IMR-90 (cell line): Measurements from ENCODE around the gene EDEM1. TPM values are rescaled to one million over a fixed set of nuclear protein-coding genes. Genes with fewer than 3 reads are reported as not detected.
A peak's percentile ranks its signal among the peaks of the same experiment; 100 is the strongest.

Source experiments
- ATAC-seq: fragments of 200-7000 bp; cut with Tn5 transposase; 2 replicates; pipeline ENCODE4 v1.9.1; 2020; ENCODE audit warnings: low read depth, mild to moderate bottlenecking, moderate library complexity
- BruUV-seq: library from RNA; stranded (reverse); fragments of 400-500 nt; replicated peaks from 2 replicates; lab custom pipeline; 2021; lab: Mats Ljungman, UMichigan
- CTCF ChIA-PET: fragments of 300-600 bp; formaldehyde crosslinking; extraction: SDS; loops from one replicate; lab custom pipeline; 2021; ENCODE audit warnings: antibody characterized with exemption; lab: Yijun Ruan, JAX
- POLR2A ChIA-PET: fragments of 300-600 bp; sonication (Branson Sonifier 250); formaldehyde crosslinking; loops from one replicate; lab custom pipeline; 2022; ENCODE audit warnings: antibody characterized with exemption; ENCODE audit not compliant: unreplicated experiment; lab: Charles Lee
- DNase-seq: peaks from one replicate; pipeline ENCODE4 v3.0.0; 2013
- H2AFZ ChIP-seq: replicated peaks from 2 replicates; pipeline ENCODE3; 2013; ENCODE audit warnings: low read length, mild to moderate bottlenecking; ENCODE audit not compliant: poor library complexity
- H2AK5ac ChIP-seq: 2 replicates; pipeline ENCODE4 v1.6.1; 2013; ENCODE audit warnings: low read depth, low read length, inconsistent platforms
- H2AK9ac ChIP-seq: replicated peaks from 2 replicates; pipeline ENCODE3; 2013; ENCODE audit warnings: mild to moderate bottlenecking, low read depth, low read length, moderate library complexity; ENCODE audit not compliant: poor library complexity
- H2BK120ac ChIP-seq: 2 replicates; pipeline ENCODE4 v1.6.1; 2013; ENCODE audit warnings: low read depth, low read length, inconsistent platforms
- H2BK15ac ChIP-seq: 3 replicates; pipeline ENCODE4 v1.6.1; 2013; ENCODE audit warnings: low read depth, low read length, inconsistent platforms
- H2BK20ac ChIP-seq: 2 replicates; pipeline ENCODE4 v1.6.1; 2013; ENCODE audit warnings: low read depth, mild to moderate bottlenecking, inconsistent platforms, low read length, moderate library complexity
- H2BK5ac ChIP-seq: 2 replicates; pipeline ENCODE4 v1.6.1; 2013; ENCODE audit warnings: mild to moderate bottlenecking, low read depth, low read length, inconsistent platforms; ENCODE audit not compliant: poor library complexity, severe bottlenecking
- H3K14ac ChIP-seq: replicated peaks from 2 replicates; pipeline ENCODE4 v1.6.1; 2013; ENCODE audit warnings: low read depth, low read length, inconsistent platforms
- H3K18ac ChIP-seq: 2 replicates; pipeline ENCODE4 v1.6.1; 2013; ENCODE audit warnings: low read depth, low read length, control low read depth
- H3K23ac ChIP-seq: 2 replicates; pipeline ENCODE4 v1.6.1; 2013; ENCODE audit warnings: low read depth, low read length, inconsistent platforms
- H3K27ac ChIP-seq: 2 replicates; pipeline ENCODE4 v1.5.1; 2013; ENCODE audit warnings: mild to moderate bottlenecking, control low read depth, low read length; ENCODE audit not compliant: insufficient read depth
- H3K27me3 ChIP-seq: 2 replicates; pipeline ENCODE4 v1.6.1; 2013; ENCODE audit warnings: low read length; ENCODE audit not compliant: control insufficient read depth, insufficient read depth
- H3K36me3 ChIP-seq: 2 replicates; pipeline ENCODE4 v1.6.1; 2013; ENCODE audit warnings: low read length, mixed read lengths; ENCODE audit not compliant: control insufficient read depth, insufficient read depth
- H3K4ac ChIP-seq: 2 replicates; pipeline ENCODE4 v1.6.1; 2013; ENCODE audit warnings: low read depth, low read length, inconsistent platforms
- H3K4me1 ChIP-seq: 2 replicates; pipeline ENCODE4 v1.6.1; 2013; ENCODE audit warnings: low read length, mixed read lengths; ENCODE audit not compliant: control insufficient read depth, insufficient read depth
- H3K4me2 ChIP-seq: 2 replicates; pipeline ENCODE4 v1.6.1; 2013; ENCODE audit warnings: low read depth, mild to moderate bottlenecking, control low read depth, low read length, moderate library complexity
- H3K4me3 ChIP-seq: 2 replicates; pipeline ENCODE4 v1.5.1; 2013; ENCODE audit warnings: low read depth, mild to moderate bottlenecking, control low read depth, low read length, moderate library complexity; ENCODE audit not compliant: insufficient read depth
- H3K56ac ChIP-seq: 2 replicates; pipeline ENCODE4 v1.6.1; 2013; ENCODE audit warnings: low read length, inconsistent platforms; ENCODE audit not compliant: insufficient read depth; ENCODE audit errors: extremely low read depth
- H3K79me1 ChIP-seq, 2 experiments: 2 replicates each; pipeline ENCODE4 v1.6.1; 2013; ENCODE audit warnings: low read length in 2 of 2, inconsistent platforms in 1 of 2, low read depth in 1 of 2
- H3K9ac ChIP-seq: 2 replicates; pipeline ENCODE4 v1.6.1; 2013; ENCODE audit warnings: low read depth, low read length, control low read depth
- H3K9me1 ChIP-seq: 2 replicates; pipeline ENCODE4 v1.6.1; 2013; ENCODE audit warnings: low read length, inconsistent platforms; ENCODE audit not compliant: insufficient read depth
- H3K9me3 ChIP-seq: 2 replicates; pipeline ENCODE4 v1.6.1; 2013; ENCODE audit warnings: low read length; ENCODE audit not compliant: control insufficient read depth, insufficient read depth
- H4K20me1 ChIP-seq: 2 replicates; pipeline ENCODE4 v1.6.1; 2013; ENCODE audit warnings: low read length, inconsistent platforms; ENCODE audit not compliant: insufficient read depth
- H4K5ac ChIP-seq: 2 replicates; pipeline ENCODE4 v1.6.1; 2013; ENCODE audit warnings: mild to moderate bottlenecking, low read depth, low read length, control low read depth
- H4K8ac ChIP-seq, 2 experiments: 2 replicates each; pipeline ENCODE4 v1.6.1; 2013; ENCODE audit warnings: low read depth in 2 of 2, low read length in 2 of 2, control low read depth in 1 of 2, inconsistent platforms in 1 of 2
- H4K91ac ChIP-seq: 2 replicates; pipeline ENCODE4 v1.6.1; 2013; ENCODE audit warnings: low read depth, low read length, inconsistent platforms; ENCODE audit not compliant: insufficient read depth
- BHLHE40 ChIP-seq: fragments of 150-350 bp; IDR thresholded peaks from 2 replicates; pipeline ENCODE4 v1.6.1; 2016; ENCODE audit warnings: mild to moderate bottlenecking, low read depth, low read length
- CEBPB ChIP-seq: IDR thresholded peaks from 2 replicates; pipeline ENCODE4 v1.6.1; 2012; ENCODE audit warnings: low read depth, low read length, improper control_type of control experiment
- CHD1 ChIP-seq: IDR thresholded peaks from 2 replicates; pipeline ENCODE4 v1.6.1; 2012; ENCODE audit warnings: low read depth, low read length, improper control_type of control experiment
- CTCF ChIP-seq: conservative IDR thresholded peaks from 2 replicates; pipeline ENCODE4 v1.5.1; 2012; ENCODE audit warnings: mild to moderate bottlenecking, low read depth, low read length, improper control_type of control experiment
- ELK1 ChIP-seq: fragments of 150-350 bp; IDR thresholded peaks from 2 replicates; pipeline ENCODE4 v1.6.1; 2016; ENCODE audit warnings: low read depth, mild to moderate bottlenecking, low read length, moderate library complexity, borderline replicate concordance
- FOS ChIP-seq: fragments of 150-350 bp; IDR thresholded peaks from 2 replicates; pipeline ENCODE4 v1.6.1; 2016; ENCODE audit warnings: low read depth, low read length
- MAFK ChIP-seq: IDR thresholded peaks from 2 replicates; pipeline ENCODE4 v1.6.1; 2012; ENCODE audit warnings: low read depth, low read length, improper control_type of control experiment
- MAZ ChIP-seq: IDR thresholded peaks from 2 replicates; pipeline ENCODE4 v1.6.1; 2012; ENCODE audit warnings: low read depth, mild to moderate bottlenecking, low read length, improper control_type of control experiment, moderate library complexity, borderline replicate concordance
- MXI1 ChIP-seq: IDR thresholded peaks from 2 replicates; pipeline ENCODE4 v1.6.1; 2012; ENCODE audit warnings: low read depth, mild to moderate bottlenecking, low read length, moderate library complexity, borderline replicate concordance
- NFE2L2 ChIP-seq: fragments of 150-350 bp; IDR thresholded peaks from 2 replicates; pipeline ENCODE4 v1.6.1; 2016; ENCODE audit warnings: low read depth, mild to moderate bottlenecking, low read length
- POLR2A ChIP-seq: IDR thresholded peaks from 2 replicates; pipeline ENCODE4 v1.6.1; 2012; ENCODE audit warnings: mild to moderate bottlenecking, low read depth, low read length
- RFX5 ChIP-seq: IDR thresholded peaks from 2 replicates; pipeline ENCODE4 v1.8.0; 2012; ENCODE audit warnings: low read depth, mild to moderate bottlenecking, low read length, moderate library complexity
- SMC3 ChIP-seq: fragments of 150-350 bp; IDR thresholded peaks from 2 replicates; pipeline ENCODE4 v1.6.1; 2016; ENCODE audit warnings: low read depth, mild to moderate bottlenecking, antibody characterized with exemption, low read length, moderate library complexity
- WGBS, 2 experiments: methylation state at CpG; one replicate each; pipeline versions ENCODE4 v1.1.5 to v1.1.7; 2013; ENCODE audit warnings: missing lambda C conversion rate in 2 of 2; ENCODE audit not compliant: insufficient read length in 1 of 2; ENCODE audit errors: extremely low coverage in 2 of 2; 5-methylcytosine and 5-hydroxymethylcytosine counted together
- dilution Hi-C: fragments of 300-500 bp; cut with HindIII; formaldehyde crosslinking; loops from one replicate; pipeline ENCODE4 v1.14.3; 2018; ENCODE audit warnings: low sequenced_read_pairs; ENCODE audit not compliant: unreplicated experiment
- in situ Hi-C: fragments of 300-500 bp; cut with MboI; formaldehyde crosslinking; loops from 3 replicates; pipeline ENCODE4 v1.14.3; 2019; ENCODE audit warnings: low sequenced_read_pairs, inconsistent platforms, mixed read lengths
- intact Hi-C: fragments of 100-400 bp; cut with micrococcal nuclease; formaldehyde crosslinking; loops from 2 replicates; pipeline ENCODE4 v1.10.0; 2022
- polyA plus RNA-seq, 3 experiments: library from polyadenylated mRNA; depleted of rRNA; stranded (reverse); fragments of >200 nt; gene quantifications; 2 replicates each; pipeline ENCODE4 v1.2.3, GENCODE V29; 2012; ENCODE audit warnings: low replicate concordance in 1 of 3
- total RNA-seq: library from RNA; depleted of rRNA; stranded (reverse); fragments of >200 nt; gene quantifications from 2 replicates; pipeline ENCODE4 v1.2.3, GENCODE V29; 2012
- TF ChIP-seq, protein P1 (sequence below): fragments of 150-350 bp; IDR thresholded peaks from 2 replicates; pipeline ENCODE4 v1.6.1; 2017; ENCODE audit warnings: mild to moderate bottlenecking, antibody characterized with exemption, low read length, low read depth

The EDEM1 gene
- total and polyA plus RNA-seq, 2 of the 4 experiments (the other 2 are of a cell fraction) = 23.5 to 27.0 TPM

GRCh38 chr3:5138214-5138981 is 49.1 kb upstream of the EDEM1 start:
- Histone ChIP-seq H2BK15ac (no peak overlapping the region), H3K4me2 (no peak overlapping the region), H3K14ac (no peak overlapping the region), H3K56ac (no peak overlapping the region), H3K4me1 (peaks cover 8% of the 10 kb centered on the region; the same call in 1 of the 2 replicates), H2AK5ac (no peak overlapping the region; the same call in 1 of the 2 replicates), H3K4ac (no peak overlapping the region), H3K18ac (no peak overlapping the region), H3K27ac (no peak overlapping the region), H2AK9ac (no peak overlapping the region), H3K9me3 (peaks cover under 1% of the 10 kb centered on the region; the same call in 1 of the 2 replicates), H2BK5ac (no peak overlapping the region), H3K36me3 (no peaks in the 10 kb centered on the region), H3K4me3 (no peak overlapping the region), H4K8ac (no peak overlapping the region), H2AFZ (no peak overlapping the region), H3K23ac (no peak overlapping the region), H3K27me3 (no peaks in the 10 kb centered on the region), H3K9ac (no peak overlapping the region), H3K9me1 (peaks cover 10% of the 10 kb centered on the region), H2BK20ac (no peak overlapping the region), H4K5ac (no peak overlapping the region), H2BK120ac (no peak overlapping the region), H4K91ac (no peak overlapping the region), H3K79me1 (peaks cover 34 to 77% of the 10 kb centered on the region in 2 experiments), H4K20me1 (peaks cover 95% of the 10 kb centered on the region)
- in situ Hi-C loops (no loop called here), intact Hi-C loops (loop anchor here (5.0 kb wide), 1 partner anchor 49 kb away; the partner anchor contains the start of gene EDEM1), dilution Hi-C loops (no loop called here)
- ATAC-seq (peak; percentile 78), DNase-seq (peak; percentile 62)
- POLR2A ChIA-PET = no interaction called here
- CTCF ChIA-PET = interaction anchor here (0.6 to 1.9 kb wide), 3 partner anchors 24 to 566 kb away, joined by 3 to 6 read pairs (median 3); no protein-coding TSS in a partner anchor
- WGBS, 2 experiments = no CpG with 5 or more reads among the region's 5 CpGs
- no TSS peak for BruUV-seq
- TF ChIP-seq SMC3 (no peak), RFX5 (no peak), ELK1 (no peak), MAZ (no peak), CTCF (no peak), MAFK (no peak), NFE2L2 (no peak), CEBPB (no peak), MXI1 (no peak), POLR2A (no peak), CHD1 (no peak), FOS (no peak), BHLHE40 (no peak; the same call in 1 of the 2 replicates)
- TF ChIP-seq, protein P1, sequence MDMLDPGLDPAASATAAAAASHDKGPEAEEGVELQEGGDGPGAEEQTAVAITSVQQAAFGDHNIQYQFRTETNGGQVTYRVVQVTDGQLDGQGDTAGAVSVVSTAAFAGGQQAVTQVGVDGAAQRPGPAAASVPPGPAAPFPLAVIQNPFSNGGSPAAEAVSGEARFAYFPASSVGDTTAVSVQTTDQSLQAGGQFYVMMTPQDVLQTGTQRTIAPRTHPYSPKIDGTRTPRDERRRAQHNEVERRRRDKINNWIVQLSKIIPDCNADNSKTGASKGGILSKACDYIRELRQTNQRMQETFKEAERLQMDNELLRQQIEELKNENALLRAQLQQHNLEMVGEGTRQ = no peak
